Activated CD4-positive, alpha-beta T cell treated with anti-CD3 and anti-CD28 coated beads for 4 hours (primary cell): ENCODE measurements around the gene CYP4A22.
"Not testable (repeated sequence)": the region's sequence is repeated elsewhere in the genome, so short reads cannot be mapped to it uniquely, and the experiment has no call there.

Experiments used
- DNase-seq, 2 donors: peaks; one replicate each; pipeline ENCODE4 v3.0.0-alpha.2; 2020

The CYP4A22 gene, protein sequence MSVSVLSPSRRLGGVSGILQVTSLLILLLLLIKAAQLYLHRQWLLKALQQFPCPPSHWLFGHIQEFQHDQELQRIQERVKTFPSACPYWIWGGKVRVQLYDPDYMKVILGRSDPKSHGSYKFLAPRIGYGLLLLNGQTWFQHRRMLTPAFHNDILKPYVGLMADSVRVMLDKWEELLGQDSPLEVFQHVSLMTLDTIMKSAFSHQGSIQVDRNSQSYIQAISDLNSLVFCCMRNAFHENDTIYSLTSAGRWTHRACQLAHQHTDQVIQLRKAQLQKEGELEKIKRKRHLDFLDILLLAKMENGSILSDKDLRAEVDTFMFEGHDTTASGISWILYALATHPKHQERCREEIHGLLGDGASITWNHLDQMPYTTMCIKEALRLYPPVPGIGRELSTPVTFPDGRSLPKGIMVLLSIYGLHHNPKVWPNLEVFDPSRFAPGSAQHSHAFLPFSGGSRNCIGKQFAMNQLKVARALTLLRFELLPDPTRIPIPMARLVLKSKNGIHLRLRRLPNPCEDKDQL

DNA sequence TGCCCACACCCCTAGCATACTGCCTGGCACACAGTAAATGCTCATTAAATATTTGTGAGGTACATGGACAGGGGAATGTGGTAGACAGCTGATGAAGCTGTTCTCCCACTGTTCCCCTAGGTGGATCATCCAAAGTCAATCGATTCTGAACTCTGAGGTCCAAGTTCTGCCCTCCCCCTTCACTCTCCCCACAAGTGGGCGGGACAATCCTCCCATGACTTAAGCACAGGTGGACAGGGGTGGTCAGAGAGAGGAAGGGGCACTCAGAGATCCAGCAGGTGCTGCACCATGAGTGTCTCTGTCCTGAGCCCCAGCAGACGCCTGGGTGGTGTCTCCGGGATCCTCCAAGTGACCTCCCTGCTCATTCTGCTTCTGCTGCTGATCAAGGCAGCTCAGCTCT is at the start of gene CYP4A22:
Gene CYP4A22 (plus strand): TSS at position 244 of the 400 bp plus-strand sequence. CDS start 45 bp downstream, at position 289.
- DNase-seq, result no peak

DNA sequence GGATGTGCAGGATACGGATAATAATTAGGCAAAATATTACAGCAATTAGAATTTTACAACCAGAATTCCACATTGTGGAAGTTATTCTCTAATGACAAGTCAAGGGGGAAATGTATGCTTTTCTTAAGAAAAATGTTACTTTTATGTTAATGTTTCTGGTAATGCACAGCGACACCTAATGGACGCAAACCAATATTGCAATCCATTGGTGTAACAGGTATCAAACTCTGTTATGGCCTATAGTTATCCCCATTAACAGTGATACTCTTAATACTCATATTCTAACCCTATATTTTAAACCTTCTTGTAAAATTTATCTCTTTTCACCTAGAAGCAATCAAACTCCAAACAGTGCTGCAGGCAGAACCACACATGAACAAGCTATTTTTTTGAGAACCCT is 47.9 kb upstream of the CYP4A22 start:
- not testable (repeated sequence) for DNase-seq

DNA sequence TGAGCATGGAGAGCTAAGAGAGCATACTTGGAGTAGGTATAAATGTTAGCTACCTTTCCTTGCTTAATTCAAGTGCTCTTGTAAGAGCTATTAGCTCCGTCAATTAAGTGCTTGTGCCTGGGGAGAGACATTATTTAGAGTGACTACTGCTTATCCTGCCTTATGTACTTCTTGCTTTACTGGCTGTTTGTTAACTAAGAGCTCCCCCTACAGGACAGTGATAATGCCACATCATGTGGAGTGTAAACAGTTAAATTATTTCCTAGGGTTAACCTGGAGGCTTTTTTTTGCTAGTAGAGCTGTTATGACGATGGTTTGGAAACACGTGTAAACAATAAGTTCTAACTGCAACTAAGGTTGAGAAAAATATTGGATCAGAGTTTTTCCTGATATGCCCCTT is 45.8 kb upstream of the CYP4A22 start:
- not testable (repeated sequence) for DNase-seq

DNA sequence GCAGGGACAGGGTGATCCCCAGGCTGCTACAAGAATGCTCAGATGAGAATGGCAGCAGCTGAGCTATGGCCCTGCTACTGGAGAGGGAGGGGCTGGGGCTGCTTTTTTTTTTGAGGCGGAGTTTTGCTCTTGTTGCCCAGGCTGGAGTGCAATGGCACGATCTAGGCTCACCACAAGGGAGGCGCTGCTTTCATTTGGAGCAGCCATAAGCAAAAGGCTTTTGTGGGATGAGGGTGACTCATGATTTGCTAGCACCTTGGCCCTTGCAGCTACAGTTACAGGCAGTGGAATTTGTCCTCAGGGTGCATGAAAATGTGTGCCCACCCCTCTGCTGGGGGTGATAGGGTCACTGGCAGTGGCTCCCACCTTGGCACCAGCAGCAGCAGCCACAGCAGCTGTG is 32.4 kb upstream of the CYP4A22 start:
- DNase-seq, result no peak

DNA sequence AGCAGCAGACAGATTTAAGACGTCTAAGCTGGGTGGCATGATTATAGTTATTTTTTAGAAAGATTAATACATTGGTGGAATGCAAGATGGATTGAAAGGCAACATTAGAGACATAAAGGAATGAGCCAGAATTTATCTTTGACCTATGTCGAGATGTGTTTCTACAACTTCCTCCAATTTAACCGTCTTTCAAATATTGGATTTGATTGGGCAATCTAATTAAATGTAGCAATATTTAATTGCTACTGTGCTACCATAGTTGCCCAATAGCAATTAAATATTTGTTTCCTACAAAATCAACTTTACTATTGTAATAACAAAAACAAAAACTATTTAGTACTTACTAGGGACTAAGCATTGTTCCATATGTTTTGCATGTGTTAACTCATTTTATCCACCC is 30.4 kb upstream of the CYP4A22 start:
- DNase-seq, result no peak

DNA sequence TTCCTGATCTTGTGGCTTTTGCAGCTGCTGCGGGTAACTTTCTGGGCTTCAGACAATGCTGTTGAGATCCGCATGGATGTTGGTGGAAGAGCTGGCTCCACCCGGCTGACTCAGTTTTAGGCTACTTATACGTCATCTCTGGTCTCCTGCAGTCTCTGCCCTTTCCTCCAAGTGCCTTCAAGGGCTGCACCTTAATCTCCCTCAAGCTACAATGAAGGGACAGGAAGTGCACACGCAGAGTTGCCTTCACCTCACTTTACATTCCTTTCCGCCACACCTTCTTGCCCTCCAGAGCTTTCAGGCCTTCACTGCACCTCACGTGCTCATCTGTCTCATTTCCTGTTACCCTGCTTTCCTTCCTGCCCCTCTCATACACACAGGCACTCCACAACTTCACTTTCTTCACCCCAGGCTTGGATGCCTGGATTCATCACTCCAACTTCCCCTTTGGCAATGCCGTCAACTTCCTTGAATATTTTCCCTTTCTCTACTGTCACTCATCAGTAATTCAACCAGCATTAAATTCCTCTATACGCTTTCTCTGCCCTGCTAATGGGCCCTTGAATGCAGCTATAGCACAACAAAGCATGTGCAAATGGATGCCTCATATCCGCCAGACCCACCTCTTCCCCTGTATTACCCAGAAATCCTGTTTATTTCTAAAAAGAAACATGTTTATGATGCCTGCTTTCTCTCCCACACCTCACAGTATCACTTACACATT is 29.2 kb upstream of the CYP4A22 start:
- DNase-seq, result not testable (repeated sequence)

DNA sequence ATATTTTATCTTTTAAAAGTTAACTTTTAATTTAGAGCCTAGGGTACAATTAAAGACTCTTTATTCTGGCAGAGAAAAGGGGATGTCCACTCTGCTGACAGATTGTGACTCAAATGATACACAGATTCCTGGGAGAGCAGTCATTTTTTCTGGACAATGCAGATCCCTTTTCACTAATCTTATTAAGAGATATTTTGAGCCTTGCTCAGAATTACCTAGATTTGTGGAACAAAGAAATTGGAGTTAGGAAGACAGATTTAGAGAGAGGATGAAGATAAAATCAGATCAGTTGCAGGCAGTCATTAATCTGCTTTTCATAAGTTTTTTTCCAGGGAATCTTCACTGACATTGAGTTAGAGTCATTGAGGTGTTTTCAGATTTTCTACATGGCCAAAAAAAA is 27.8 kb upstream of the CYP4A22 start:
- not testable (repeated sequence) for DNase-seq

DNA sequence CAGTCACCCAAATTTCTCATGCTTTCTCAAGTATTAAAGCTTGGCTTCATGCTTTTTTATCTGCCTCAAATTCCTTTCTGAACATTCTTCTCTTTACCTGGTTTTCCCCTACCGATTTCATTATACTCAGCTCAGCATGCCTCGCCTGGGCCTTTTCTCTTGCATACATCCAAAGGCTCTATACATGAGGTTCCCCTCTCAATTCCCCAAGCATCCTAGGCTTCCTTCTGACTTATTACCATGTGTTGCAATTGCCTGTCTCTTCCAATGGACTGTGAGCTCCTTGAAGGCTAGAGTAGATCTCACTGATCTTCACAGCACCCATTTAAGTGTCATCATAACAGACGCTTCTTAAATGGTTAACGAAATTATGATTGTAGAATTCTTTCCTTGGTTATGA is 24.1 kb upstream of the CYP4A22 start:
- DNase-seq, result no peak

DNA sequence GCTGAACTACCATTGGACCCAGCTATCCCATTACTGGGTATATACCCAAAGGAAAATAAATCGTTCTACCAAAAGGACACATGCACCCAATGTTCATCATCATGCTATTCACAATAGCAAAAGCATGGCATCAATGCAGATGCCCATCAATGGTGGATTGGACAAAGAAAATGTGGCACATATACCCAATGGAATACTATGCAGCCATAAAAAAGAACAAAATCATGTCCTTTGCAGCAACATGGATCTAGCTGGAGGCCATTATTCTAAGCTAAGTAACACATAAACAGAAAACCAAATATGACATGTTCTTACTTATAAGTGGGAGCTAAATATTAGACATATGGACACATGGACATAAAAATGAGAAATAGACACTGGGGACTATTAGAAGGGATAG is 16.2 kb upstream of the CYP4A22 start:
- DNase-seq, result not testable (repeated sequence)

DNA sequence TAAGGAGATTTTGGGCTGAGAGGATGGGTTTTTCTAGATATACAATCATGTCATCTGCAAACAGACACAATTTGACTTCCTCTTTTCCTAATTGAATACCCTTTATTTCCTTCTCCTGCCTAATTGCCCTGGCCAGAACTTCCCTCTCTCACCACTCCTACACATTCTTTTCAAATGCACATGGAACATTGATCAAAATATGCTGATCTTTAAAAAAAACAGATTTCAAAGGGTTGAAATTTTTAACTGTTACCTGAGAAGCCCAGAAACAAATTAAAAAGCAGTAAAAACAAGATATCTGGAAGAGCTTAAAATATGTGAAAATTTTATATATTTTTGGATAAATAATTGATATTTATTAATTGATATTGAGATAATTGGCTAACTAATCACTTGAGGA is 12.4 kb upstream of the CYP4A22 start:
- DNase-seq, result not testable (repeated sequence)

DNA sequence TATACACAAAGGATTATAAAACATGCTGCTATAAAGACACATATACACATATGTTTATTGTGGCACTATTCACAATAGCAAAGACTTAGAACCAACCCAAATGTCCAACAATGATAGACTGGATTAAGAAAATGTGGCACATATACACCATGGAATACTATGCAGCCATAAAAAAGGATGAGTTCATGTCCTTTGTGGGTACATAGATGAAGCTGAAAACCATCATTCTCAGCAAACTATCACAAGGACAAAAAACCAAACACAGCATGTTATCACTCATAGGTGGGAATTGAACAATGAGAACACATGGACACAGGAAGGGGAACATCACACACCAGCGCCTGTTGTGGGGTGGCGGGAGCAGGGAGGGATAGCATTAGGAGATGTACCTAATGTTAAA is 10.2 kb upstream of the CYP4A22 start:
- DNase-seq, result not testable (repeated sequence)

DNA sequence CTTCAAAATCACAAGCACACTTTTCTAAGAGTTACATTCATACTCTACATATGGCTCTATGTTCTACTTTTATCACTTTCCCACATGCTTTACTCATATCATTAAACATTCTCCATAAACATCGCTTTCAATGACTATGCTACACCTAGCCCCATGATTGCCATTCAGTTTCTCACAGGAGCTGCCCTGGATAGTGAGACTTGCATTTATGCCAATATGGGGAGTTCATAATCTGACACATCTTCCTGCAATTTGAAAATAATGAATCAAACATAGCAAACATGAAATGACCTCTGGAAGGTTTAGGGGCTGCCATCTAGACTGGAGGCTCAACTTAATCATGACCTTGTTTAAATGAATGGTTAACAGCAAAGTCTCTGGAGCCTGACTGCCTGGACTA is 9.0 kb upstream of the CYP4A22 start:
- DNase-seq, result no peak

DNA sequence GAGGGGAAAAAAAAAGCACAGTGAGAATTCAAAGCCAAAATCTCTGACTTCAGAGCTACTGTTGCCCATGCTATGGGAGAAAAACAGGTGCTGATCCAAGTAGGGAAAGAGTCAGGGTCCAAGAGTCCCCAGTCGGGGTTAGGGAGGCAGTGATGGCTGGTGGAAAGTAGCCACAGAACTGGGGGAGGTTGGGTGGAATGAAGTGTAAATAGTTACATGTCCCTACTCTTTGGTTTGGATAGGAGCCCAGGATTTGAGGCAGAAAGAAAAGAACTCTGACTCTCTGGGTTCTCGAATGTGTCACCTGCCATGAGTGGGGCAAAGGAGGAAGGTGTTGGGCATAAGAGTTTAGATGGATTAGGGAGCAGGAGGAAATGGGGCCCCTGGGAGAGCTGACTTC is 8.4 kb upstream of the CYP4A22 start:
- DNase-seq, result not testable (repeated sequence)

DNA sequence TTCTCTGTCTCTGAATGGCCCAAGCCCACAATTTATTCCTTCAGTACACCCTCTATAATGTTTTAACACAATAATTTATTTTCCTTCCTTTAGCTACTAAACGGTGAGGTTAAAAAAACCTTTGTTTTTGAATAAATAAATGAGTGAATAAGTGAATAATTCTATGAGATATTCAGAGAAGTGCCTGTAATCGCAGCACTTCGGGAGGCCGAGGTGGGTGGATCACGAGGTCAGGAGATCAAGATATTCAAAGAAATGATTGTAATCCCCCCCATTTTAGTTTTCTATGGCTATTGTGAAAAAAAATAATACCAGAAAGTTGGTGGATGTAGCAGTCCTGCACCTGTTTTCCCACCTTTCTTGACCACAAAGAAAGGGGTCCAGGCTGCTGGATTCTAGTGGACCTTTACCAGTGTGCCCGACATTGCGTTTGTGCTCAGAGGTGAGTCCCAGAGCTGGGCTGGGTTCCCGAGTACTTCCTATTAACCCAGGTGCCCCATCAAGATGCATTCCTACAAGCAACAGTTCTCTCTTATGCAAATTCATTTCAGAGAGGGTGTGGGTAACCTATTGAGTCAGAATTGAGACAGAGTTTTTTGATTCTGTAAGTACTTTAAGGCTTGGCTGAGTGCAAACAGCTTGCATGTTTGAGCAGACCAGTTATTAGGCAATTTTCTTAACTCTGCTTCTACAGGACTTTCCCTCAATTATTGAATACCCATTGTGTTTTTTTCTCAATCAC is 7.6 kb upstream of the CYP4A22 start:
- not testable (repeated sequence) for DNase-seq

DNA sequence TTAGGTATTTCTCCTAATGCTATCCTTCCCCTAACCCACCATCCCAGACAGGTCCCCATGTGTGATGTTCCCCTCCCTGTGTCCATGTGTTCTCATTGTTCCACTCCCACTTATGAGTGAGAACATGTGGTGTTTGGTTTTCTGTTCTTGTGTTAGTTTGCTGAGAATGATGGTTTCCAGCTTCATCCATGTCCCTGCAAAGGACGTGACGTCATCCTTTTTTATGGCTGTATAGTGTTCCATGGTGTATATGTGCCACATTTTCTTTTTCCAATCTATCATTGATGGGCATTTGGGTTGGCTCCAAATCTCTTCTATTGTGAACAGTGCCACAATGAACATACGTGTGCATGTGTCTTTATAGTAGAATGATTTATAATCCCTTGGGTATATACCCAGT is 4.6 kb upstream of the CYP4A22 start:
- DNase-seq, result not testable (repeated sequence)

DNA sequence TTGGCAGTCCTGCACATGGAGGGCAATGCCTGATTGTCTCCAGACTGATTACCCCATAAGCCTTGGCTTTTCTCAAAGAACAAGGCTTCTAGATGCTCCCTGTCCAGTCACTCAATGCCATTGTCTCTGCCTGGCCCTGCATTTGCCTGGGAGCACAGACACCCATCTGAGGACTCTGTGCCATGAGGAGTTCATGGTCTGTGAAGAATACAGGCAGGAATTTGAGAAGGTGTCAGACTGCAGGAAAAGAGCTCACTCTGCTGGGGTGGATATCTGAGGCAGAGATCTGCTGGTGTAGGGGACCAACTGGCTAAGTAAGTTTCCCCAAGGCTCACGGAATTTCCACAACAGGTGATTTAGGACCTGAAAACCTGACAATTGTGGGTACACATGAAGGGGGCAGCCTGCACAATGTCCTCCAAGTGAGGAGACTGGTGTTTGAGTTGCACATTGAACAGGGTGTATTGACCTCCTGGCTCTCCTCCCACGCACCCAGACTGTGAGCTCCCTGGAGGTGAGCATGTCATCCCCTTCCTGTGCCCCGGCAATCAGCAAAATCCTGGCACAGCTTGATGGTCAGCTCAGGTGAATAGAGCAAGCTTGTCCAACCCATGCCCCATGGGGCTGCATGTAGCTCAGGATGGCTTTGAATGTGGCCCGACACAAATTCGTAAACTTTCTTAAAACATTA is 829 bp downstream of the CYP4A22 start:
- DNase-seq, result no peak

DNA sequence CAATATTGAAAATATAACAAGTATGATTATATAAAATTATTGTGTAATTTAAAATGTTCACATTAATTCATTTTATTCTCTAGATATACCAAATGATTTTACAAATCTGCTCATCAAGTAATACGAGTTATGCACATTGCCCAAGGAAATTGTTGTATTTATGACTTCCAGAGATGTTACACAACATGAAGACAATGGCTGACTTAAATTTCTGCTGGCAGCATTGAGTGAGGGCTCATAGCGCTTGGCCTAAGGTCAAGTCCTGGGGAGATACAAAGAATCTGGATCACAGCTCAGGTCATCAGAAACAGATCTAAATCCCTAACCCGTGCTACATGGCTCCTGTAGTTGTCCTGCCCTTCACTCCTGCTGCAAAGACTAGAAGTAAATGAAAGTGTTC is 3.1 kb downstream of the CYP4A22 start:
- DNase-seq, result not testable (repeated sequence)

DNA sequence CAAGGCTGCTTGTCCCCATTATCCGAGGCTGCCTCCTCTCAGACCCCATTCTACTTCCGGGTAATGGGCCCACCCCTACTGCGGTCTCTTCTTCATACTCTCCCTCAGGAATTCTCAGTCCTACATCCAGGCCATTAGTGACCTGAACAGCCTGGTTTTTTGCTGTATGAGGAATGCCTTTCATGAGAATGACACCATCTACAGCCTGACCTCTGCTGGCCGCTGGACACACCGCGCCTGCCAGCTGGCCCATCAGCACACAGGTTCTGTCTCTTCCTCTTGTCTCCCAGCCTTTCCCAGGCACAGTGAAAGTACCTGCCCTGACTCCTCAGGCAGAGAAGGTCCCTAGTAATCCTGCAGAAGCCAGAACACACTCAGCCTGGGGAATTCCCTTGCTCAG is 6.4 kb downstream of the CYP4A22 start:
- DNase-seq, result not testable (repeated sequence)

DNA sequence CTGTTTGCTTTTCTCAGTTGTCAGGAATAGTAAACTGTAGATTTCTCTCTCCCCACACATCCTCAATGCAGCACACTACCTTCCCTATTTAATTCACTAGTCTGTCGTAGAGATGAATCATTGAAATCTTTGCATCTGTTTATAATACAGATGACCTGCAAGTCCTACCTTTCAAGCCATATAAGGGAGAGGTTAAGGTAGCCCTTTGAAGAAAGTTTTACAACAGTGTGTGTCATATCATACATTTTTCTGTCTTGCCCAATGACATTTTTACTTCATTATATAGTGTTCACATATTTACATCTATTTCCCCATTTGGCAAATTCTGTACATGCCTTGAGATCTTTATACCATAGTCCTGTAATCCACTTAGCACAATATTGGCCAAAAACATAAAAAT is 9.3 kb downstream of the CYP4A22 start:
- not testable (repeated sequence) for DNase-seq

DNA sequence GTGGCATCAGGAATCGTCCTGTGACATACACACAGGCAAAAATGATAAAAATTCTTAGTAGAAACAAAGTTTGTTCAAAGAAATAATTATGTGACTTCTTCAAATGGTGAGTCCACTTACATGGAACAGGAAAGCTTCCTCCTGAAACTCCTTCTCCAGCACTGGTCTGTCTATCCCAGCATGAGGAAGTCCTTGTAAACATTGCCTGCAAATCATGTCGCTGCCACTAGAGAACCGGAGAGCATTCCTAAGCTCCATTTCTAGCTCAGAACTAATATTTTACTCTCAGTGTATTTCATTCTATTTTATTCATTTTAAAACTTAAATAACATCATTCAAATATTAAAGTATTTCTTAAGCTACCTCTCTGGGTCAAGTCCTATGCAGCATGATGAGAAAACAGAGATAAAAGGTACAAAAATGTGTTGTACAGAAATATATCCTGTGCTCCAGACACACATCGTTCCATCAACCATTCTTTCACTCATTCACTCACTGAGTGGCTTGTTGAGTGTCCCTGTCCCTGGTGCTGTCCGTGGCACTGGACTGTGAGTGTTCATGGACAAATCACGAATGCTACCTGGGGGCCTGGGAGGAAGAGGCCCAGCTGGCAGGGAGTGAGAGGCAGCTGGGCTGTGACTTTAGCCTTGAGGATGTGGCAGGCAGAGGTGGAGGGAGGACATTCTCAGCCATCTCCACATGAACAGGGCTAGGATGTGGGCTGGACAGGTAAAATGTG is 10.0 kb downstream of the CYP4A22 start:
- no peak for DNase-seq

DNA sequence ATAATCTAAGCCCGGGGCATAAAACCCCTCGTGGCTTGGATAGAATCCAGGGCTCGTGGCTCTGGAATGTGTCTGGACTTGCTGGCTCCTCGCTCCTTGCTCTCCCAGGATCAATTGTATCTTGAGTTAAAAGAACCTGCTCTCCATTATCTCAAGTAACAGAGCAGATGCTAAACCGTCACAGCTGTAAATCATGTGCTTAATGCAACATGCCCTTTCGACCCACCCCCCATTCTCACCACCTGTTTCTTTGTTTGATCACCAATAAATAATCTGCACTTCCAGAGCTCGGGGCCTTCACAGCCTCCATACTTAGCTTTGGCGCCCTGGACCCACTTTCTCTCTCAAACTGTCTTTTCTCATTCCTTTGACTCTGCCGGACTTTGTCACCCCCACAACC is 11.9 kb downstream of the CYP4A22 start:
- not testable (repeated sequence) for DNase-seq

DNA sequence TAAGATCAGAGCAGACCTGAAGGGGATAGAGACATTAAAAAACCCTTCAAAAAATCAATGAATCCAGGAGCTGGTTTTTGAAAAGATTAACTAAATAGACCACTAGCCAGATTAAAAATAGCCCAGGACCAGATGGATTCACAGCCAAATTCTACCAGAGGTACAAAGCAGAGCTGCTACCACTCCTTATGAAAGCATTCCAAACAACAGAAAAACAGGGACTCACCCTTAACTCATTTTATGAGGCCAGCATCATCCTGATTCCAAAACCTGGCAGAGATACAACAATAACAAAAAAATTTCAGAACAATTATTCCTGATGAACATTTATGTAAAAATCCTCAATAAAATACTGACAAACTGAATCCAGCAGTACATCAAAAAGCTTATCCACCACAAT is 19.2 kb downstream of the CYP4A22 start:
- DNase-seq, result not testable (repeated sequence)
